Kidney (tissue), 14 donors: ENCODE measurements around the gene MT1G. TPM values are rescaled to one million over a fixed set of nuclear protein-coding genes. Genes with fewer than 3 reads are reported as not detected.

Experiments used
- DNase-seq, 5 donors: peaks; one replicate each; pipeline ENCODE4 v3.0.0-alpha.2; 2013 to 2020
- FAIRE-seq: peaks from 2 replicates; lab custom pipeline; 2012; peaks lifted over from hg19 to GRCh38; lab: Jason Lieb, UNC
- H3K27ac ChIP-seq, 2 donors: one replicate each; pipeline ENCODE4 v1.7.0; 2013; ENCODE audit warnings: low read depth in 2 of 2, low read length in 2 of 2, inconsistent platforms in 1 of 2
- H3K27me3 ChIP-seq: one replicate; pipeline ENCODE4 v1.7.1; 2013; ENCODE audit warnings: low read length, inconsistent platforms; ENCODE audit not compliant: control insufficient read depth, insufficient read depth
- H3K36me3 ChIP-seq, 3 donors: one replicate each; pipeline versions ENCODE4 v1.7.0 to v1.7.1; 2013; ENCODE audit warnings: low read length in 3 of 3, control low read depth in 1 of 3, inconsistent platforms in 1 of 3; ENCODE audit not compliant: insufficient read depth in 3 of 3, control insufficient read depth in 2 of 3
- H3K4me1 ChIP-seq, 3 donors: one replicate each; pipeline versions ENCODE4 v1.7.0 to v1.7.1; 2013; ENCODE audit warnings: low read length in 3 of 3, inconsistent platforms in 1 of 3, low read depth in 1 of 3; ENCODE audit not compliant: control insufficient read depth in 2 of 3, insufficient read depth in 2 of 3
- H3K4me3 ChIP-seq, 3 donors: one replicate each; pipeline versions ENCODE4 v1.7.0 to v1.8.1; 2013; ENCODE audit warnings: low read length in 3 of 3, control low read depth in 1 of 3, inconsistent platforms in 1 of 3
- H3K9ac ChIP-seq, 3 donors: one replicate each; pipeline versions ENCODE4 v1.7.0 to v1.7.1; 2013; ENCODE audit warnings: low read length in 3 of 3, control low read depth in 1 of 3, inconsistent platforms in 1 of 3
- H3K9me3 ChIP-seq, 3 donors: one replicate each; pipeline versions ENCODE4 v1.7.0 to v1.7.1; 2013; ENCODE audit warnings: low read length in 3 of 3, control low read depth in 1 of 3, inconsistent platforms in 1 of 3; ENCODE audit not compliant: control insufficient read depth in 2 of 3, insufficient read depth in 1 of 3
- intact Hi-C: fragments of 100-400 bp; cut with DNase I; formaldehyde crosslinking; loops from one replicate; pipeline ENCODE4 v1.11.1; 2022
- polyA plus RNA-seq: library from polyadenylated mRNA; stranded (reverse); fragments of 350-450 nt; fragmentation: Illumina TruSeq; extraction: RNeasy Lipid Tissue Mini Kit (QIAGEN cat#74804); gene quantifications from one replicate; pipeline ENCODE4 v1.2.3, GENCODE V29; 2014; ENCODE audit warnings: low read depth, low replicate concordance; ENCODE audit not compliant: insufficient read depth
- total RNA-seq: library from RNA; stranded (reverse); fragmentation: NEBNext Ultra II Directional; extraction: Animal tissue kit (Norgen Biotek cat#: 25700); gene quantifications from one replicate; pipeline ENCODE4 v1.2.1, GENCODE V29; 2021
- TF ChIP-seq, protein P1 (sequence below): IDR thresholded peaks from 3 replicates; pipeline ENCODE4 v1.5.1; 2012; ENCODE audit warnings: mild to moderate bottlenecking, moderate library complexity, borderline replicate concordance; ENCODE audit not compliant: insufficient read depth; ENCODE audit errors: extremely low read depth
- donor health status: control.
- donor health status: control.
- donor health status: control.
- donor health status: control.
- donor health status: control.
- donor health status: DM: yes; HTN: yes; CAD: no.
- donor health status: Normal renal cell carcinoma (clear cell type).

MT1G gene
- total and polyA plus RNA-seq, 2 donors from 2014 or later: 33.6 to 2,564 TPM

DNA sequence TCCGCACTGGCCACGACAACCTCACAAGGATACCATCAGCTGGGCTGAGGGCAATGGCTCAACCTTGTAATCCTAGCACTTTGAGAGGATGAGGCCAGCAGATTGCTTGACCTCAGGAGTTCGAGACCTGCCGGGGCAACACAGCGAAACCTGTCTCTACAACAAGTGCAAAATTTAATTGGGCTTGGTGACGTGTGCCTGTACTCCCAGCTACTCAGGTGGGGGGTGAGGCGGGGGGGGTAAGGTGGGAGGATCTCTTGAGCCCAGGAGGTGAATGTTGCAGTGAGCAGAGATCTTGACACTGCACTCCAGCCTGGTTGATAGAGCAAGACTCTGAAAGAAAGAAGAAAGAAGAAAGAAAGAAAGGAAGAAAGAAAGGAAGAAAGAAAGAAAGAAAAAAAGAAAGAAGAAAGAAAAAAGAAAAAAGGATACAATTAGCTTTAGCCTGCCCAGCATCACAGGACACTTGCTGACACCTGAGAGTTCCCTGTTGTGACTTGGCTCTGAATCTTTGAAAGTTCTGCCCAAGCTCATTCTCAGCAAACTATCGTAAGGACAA lies 47.4 kb downstream of the MT1G start:
- DNase-seq (no peak), FAIRE-seq (no peak)
- peaks cover 0 to 13% (median 0%) of the 10 kb centered on the region in 3 donors for H3K4me1 ChIP-seq
- H3K9me3 ChIP-seq: no peaks in the 10 kb centered on the region
- TF ChIP-seq, protein P1, sequence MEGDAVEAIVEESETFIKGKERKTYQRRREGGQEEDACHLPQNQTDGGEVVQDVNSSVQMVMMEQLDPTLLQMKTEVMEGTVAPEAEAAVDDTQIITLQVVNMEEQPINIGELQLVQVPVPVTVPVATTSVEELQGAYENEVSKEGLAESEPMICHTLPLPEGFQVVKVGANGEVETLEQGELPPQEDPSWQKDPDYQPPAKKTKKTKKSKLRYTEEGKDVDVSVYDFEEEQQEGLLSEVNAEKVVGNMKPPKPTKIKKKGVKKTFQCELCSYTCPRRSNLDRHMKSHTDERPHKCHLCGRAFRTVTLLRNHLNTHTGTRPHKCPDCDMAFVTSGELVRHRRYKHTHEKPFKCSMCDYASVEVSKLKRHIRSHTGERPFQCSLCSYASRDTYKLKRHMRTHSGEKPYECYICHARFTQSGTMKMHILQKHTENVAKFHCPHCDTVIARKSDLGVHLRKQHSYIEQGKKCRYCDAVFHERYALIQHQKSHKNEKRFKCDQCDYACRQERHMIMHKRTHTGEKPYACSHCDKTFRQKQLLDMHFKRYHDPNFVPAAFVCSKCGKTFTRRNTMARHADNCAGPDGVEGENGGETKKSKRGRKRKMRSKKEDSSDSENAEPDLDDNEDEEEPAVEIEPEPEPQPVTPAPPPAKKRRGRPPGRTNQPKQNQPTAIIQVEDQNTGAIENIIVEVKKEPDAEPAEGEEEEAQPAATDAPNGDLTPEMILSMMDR: no peak
- H3K27me3 ChIP-seq: peaks cover 9% of the 10 kb centered on the region
- no peak overlapping the region for H3K27ac ChIP-seq
- H3K9ac ChIP-seq: no peak overlapping the region
- intact Hi-C loops: no loop called here
- no peak overlapping the region for H3K4me3 ChIP-seq
- H3K36me3 ChIP-seq: no peaks in the 10 kb centered on the region

DNA sequence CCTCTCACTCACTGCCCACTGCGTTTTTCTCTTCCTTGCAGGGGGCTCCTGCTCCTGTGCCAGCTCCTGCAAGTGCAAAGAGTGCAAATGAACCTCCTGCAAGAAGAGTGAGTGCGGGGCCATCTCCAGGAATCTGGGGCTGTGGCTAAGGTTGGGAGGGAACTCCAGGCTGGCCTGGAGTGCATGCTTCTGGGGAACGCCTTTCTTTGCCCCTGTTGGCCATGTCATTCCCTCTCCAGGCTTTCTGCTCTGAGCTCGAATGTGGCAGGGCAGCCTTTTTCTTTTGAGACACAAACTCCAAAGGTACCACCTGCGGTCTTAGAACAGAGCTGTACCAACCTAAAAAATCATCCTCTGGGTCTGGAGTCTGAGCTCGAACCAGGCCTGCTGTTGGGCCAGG lies 49.7 kb downstream of the MT1G start:
- peak in 1 of 5 donors; percentile 32 for DNase-seq
- Histone ChIP-seq H3K9me3 (no peaks in the 10 kb centered on the region), H3K4me1 (peaks cover 0 to 13% (median 0%) of the 10 kb centered on the region in 3 donors), H3K27me3 (peaks cover 9% of the 10 kb centered on the region), H3K27ac (no peak overlapping the region), H3K36me3 (no peaks in the 10 kb centered on the region), H3K9ac (no peak overlapping the region), H3K4me3 (peak overlapping the region in 1 of 3 donors; percentile 61)
- TF ChIP-seq, protein P1: no peak
- intact Hi-C loops: no loop called here
- FAIRE-seq: no peak

DNA sequence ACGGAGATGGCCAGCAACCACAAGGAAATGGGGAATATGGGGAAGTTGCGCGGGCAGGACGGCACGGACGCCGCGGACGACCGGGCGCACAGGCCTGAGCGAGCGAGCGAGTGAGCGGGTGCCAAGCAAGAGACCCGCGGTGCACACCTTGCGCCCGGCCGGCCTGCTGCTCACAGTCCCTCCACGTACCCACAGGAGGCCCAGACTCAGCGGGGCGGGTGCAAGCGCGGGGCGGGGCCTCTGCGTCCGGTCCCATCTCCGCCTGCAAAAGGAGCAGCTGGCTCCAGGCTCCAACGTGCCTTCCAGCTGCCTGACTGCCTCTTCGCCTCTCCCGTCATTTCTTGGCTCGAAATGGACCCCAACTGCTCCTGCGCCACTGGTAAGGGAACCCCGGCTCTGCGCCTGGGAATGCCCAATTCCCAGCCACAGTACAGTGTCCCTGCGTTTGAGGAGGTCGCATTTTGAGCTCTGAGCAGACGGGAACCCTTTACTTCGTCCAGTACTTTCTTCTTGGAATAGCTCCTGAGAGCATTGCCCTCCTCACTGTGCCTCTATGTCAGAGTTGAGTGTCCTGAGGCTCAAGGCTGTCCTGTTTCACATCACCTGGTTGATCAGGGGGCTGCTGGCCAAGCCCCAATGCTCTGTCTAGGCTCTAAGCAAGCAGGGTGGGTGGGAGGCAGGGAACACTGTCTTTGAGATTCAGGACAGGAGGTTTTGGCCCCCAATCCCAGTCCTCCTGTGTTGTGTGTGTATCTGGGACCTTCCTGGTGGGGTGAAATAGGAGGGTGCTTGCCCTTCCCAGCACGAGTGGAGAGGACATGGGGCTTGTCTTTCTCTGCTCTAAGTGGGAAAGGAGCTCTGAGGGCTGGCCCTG lies 50.4 kb downstream of the MT1G start:
- Histone ChIP-seq H3K36me3 (no peaks in the 10 kb centered on the region), H3K9me3 (no peaks in the 10 kb centered on the region), H3K9ac (peak overlapping the region in 2 of 3 donors; percentile 63 to 81), H3K27me3 (peaks cover 9% of the 10 kb centered on the region), H3K27ac (peak overlapping the region; percentile 25 to 30), H3K4me3 (peak overlapping the region in 2 of 3 donors; percentile 61 to 75), H3K4me1 (peaks cover 0 to 13% (median 0%) of the 10 kb centered on the region in 3 donors)
- intact Hi-C loops: no loop called here
- TF ChIP-seq, protein P1: no peak
- FAIRE-seq (no peak), DNase-seq (peak; percentile 67 to 93 (median 74))

Other genes with a start within 250 kb of the MT1G start
- gene AMFR, start 242.5 kb downstream of the MT1G start, total RNA-seq: 163 TPM
- gene AMFR, start 242.5 kb downstream of the MT1G start, polyA plus RNA-seq: 143 TPM
- gene NUDT21, start 216.7 kb downstream of the MT1G start, total RNA-seq: 117 TPM
- gene NUDT21, start 216.7 kb downstream of the MT1G start, polyA plus RNA-seq: 47.1 TPM
- 39.4 TPM for gene OGFOD1, start 216.5 kb downstream of the MT1G start, total RNA-seq
- 16.1 TPM for gene OGFOD1, start 216.5 kb downstream of the MT1G start, polyA plus RNA-seq
- gene BBS2, start 148.0 kb downstream of the MT1G start, total RNA-seq: 64.2 TPM
- gene BBS2, start 148.0 kb downstream of the MT1G start, polyA plus RNA-seq: 46.5 TPM
- not detected for gene MT4, start 103.0 kb downstream of the MT1G start, total RNA-seq
- not detected for gene MT4, start 103.0 kb downstream of the MT1G start, polyA plus RNA-seq
- gene MT3, start 78.5 kb downstream of the MT1G start, total RNA-seq: not detected
- 25.5 TPM for gene MT3, start 78.5 kb downstream of the MT1G start, polyA plus RNA-seq
- 507 TPM for gene MT2A, start 59.5 kb downstream of the MT1G start, total RNA-seq
- gene MT2A, start 59.5 kb downstream of the MT1G start, polyA plus RNA-seq: 315 TPM
- gene MT1E, start 42.3 kb downstream of the MT1G start, total RNA-seq: 258 TPM
- gene MT1E, start 42.3 kb downstream of the MT1G start, polyA plus RNA-seq: 191 TPM
- gene MT1M, start 35.4 kb downstream of the MT1G start, total RNA-seq: 27.9 TPM
- 15.3 TPM for gene MT1M, start 35.4 kb downstream of the MT1G start, polyA plus RNA-seq
- gene MT1A, start 29.4 kb downstream of the MT1G start, total RNA-seq: 19.8 TPM
- 3.1 TPM for gene MT1A, start 29.4 kb downstream of the MT1G start, polyA plus RNA-seq
- not detected for gene MT1B, start 16.2 kb downstream of the MT1G start, total RNA-seq
- not detected for gene MT1B, start 16.2 kb downstream of the MT1G start, polyA plus RNA-seq
- gene MT1F, start 10.1 kb downstream of the MT1G start, total RNA-seq: 53.3 TPM
- gene MT1F, start 10.1 kb downstream of the MT1G start, polyA plus RNA-seq: 312 TPM
- 4.4 TPM for gene MT1H, start 1.7 kb upstream of the MT1G start, total RNA-seq
- gene MT1H, start 1.7 kb upstream of the MT1G start, polyA plus RNA-seq: 606 TPM
- 223 TPM for gene MT1X, start 14.4 kb upstream of the MT1G start, total RNA-seq
- 476 TPM for gene MT1X, start 14.4 kb upstream of the MT1G start, polyA plus RNA-seq
- gene NUP93, start 62.1 kb upstream of the MT1G start, total RNA-seq: 48.8 TPM
- gene NUP93, start 62.1 kb upstream of the MT1G start, polyA plus RNA-seq: 34.8 TPM
- 5.4 TPM for gene SLC12A3, start 197.1 kb upstream of the MT1G start, total RNA-seq
- 277 TPM for gene SLC12A3, start 197.1 kb upstream of the MT1G start, polyA plus RNA-seq